T-cell (primary cell): Measurements from ENCODE around the gene FUT6. TPM values are rescaled to one million over a fixed set of nuclear protein-coding genes. Genes with fewer than 3 reads are reported as not detected.
"Not testable (repeated sequence)": the region's sequence is repeated elsewhere in the genome, so short reads cannot be mapped to it uniquely, and the experiment has no call there.

ENCODE experiments used
- ATAC-seq, 4 experiments: fragments of 200-7000 bp in 3 of 4; fragments of 150-1000 bp in 1 of 4; cut with Tn5 transposase; replicated peaks in 1 of 4; 1 replicate in 3 of 4; 2 replicates in 1 of 4; pipeline ENCODE4 v1.10.0; 2021; ENCODE audit warnings: moderate library complexity in 3 of 4, mild to moderate bottlenecking in 2 of 4, moderate number of reproducible peaks in 1 of 4
- CTCF ChIA-PET, 2 donors: fragments of 300-600 bp; sonication (Branson Sonifier 250); formaldehyde crosslinking; loops; one replicate each; lab custom pipeline; 2022; ENCODE audit warnings: antibody characterized with exemption in 2 of 2; lab: Charles Lee
- POLR2A ChIA-PET, 2 donors: fragments of 300-600 bp; sonication (Branson Sonifier 250); formaldehyde crosslinking; loops; one replicate each; lab custom pipeline; 2022; ENCODE audit warnings: antibody characterized with exemption in 2 of 2; lab: Charles Lee
- DNase-seq, 35 experiments: peaks; one replicate each; pipeline versions ENCODE4 v3.0.0 to v3.0.0-alpha.2; 2013 to 2023
- H3K27ac ChIP-seq: one replicate; pipeline ENCODE4 v1.5.1; 2013; ENCODE audit warnings: low read length
- H3K27me3 ChIP-seq, 2 experiments: replicated peaks in 1 of 2; 1 replicate in 1 of 2; 2 replicates in 1 of 2; pipeline versions ENCODE4 v1.6.1 to v1.7.0; 2013; ENCODE audit warnings: low read length in 1 of 2, mixed read lengths in 1 of 2; ENCODE audit not compliant: control insufficient read depth in 2 of 2, insufficient read depth in 2 of 2; ENCODE audit errors: extremely low read depth in 1 of 2
- H3K36me3 ChIP-seq, 2 donors: 1 replicate in 1 of 2; 2 replicates in 1 of 2; pipeline versions ENCODE4 v1.6.1 to v1.7.0; 2013; ENCODE audit warnings: low read length in 1 of 2; ENCODE audit not compliant: control insufficient read depth in 2 of 2, insufficient read depth in 1 of 2; ENCODE audit errors: extremely low read depth in 1 of 2
- H3K4me1 ChIP-seq, 2 experiments: 1 replicate in 1 of 2; 2 replicates in 1 of 2; pipeline versions ENCODE4 v1.6.1 to v1.7.0; 2013; ENCODE audit warnings: low read length in 2 of 2, mixed read lengths in 1 of 2; ENCODE audit not compliant: insufficient read depth in 2 of 2, control insufficient read depth in 1 of 2; ENCODE audit errors: extremely low read depth in 1 of 2
- H3K4me3 ChIP-seq, 2 donors: 1 replicate in 1 of 2; 2 replicates in 1 of 2; pipeline versions ENCODE4 v1.5.1 to v1.7.0; 2013; ENCODE audit warnings: mild to moderate bottlenecking in 2 of 2, low read length in 1 of 2, moderate library complexity in 1 of 2; ENCODE audit not compliant: control insufficient read depth in 1 of 2; ENCODE audit errors: extremely low read depth in 1 of 2
- H3K9me3 ChIP-seq: 2 replicates; pipeline ENCODE4 v1.7.0; 2013
- H3K27ac Mint-ChIP-seq, 2 donors: one replicate each; pipeline ENCODE4 v1.8.0; 2020 to 2021; ENCODE audit warnings: mild to moderate bottlenecking in 2 of 2, mixed read lengths in 2 of 2
- H3K27me3 Mint-ChIP-seq, 2 donors: one replicate each; pipeline ENCODE4 v1.8.0; 2021 to 2022; ENCODE audit warnings: mixed read lengths in 2 of 2
- H3K36me3 Mint-ChIP-seq: one replicate; pipeline ENCODE4 v1.8.0; 2021; ENCODE audit warnings: mixed read lengths
- H3K4me1 Mint-ChIP-seq, 3 donors: one replicate each; pipeline ENCODE4 v1.8.0; 2020 to 2022; ENCODE audit warnings: mixed read lengths in 3 of 3, mild to moderate bottlenecking in 1 of 3
- H3K4me3 Mint-ChIP-seq, 3 donors: one replicate each; pipeline ENCODE4 v1.8.0; 2020 to 2022; ENCODE audit warnings: mild to moderate bottlenecking in 3 of 3, mixed read lengths in 3 of 3, moderate library complexity in 3 of 3
- H3K9me3 Mint-ChIP-seq, 3 donors: one replicate each; pipeline ENCODE4 v1.8.0; 2020 to 2022; ENCODE audit warnings: mixed read lengths in 3 of 3
- WGBS: methylation state at CpG from one replicate; pipeline ENCODE4 v1.1.5; 2013; ENCODE audit warnings: missing lambda C conversion rate; ENCODE audit not compliant: insufficient coverage; 5-methylcytosine and 5-hydroxymethylcytosine counted together
- total RNA-seq, 35 experiments: library from RNA in 6 of 35; stranded (reverse) in 6 of 35; fragments of 120-200 nt in 1 of 35; gene quantifications; one replicate each; pipeline versions ENCODE4 v1.2.1 to v1.2.4 and lab custom pipeline; 2013 to 2026

Gene FUT6
- total RNA-seq, 5 donors from 2014 or later (not counting 1 experiment from before 2014, with no cell fraction given): 0.15 to 0.79 (median 0.35) TPM; not detected in 2

- ATAC-seq, H3K4me1 Mint-ChIP-seq, DNase-seq, H3K4me3 Mint-ChIP-seq, H3K27ac Mint-ChIP-seq, H3K4me3 ChIP-seq, H3K27ac ChIP-seq, CTCF ChIA-PET, H3K4me1 ChIP-seq, H3K9me3 Mint-ChIP-seq, H3K27me3 ChIP-seq, H3K27me3 Mint-ChIP-seq, H3K36me3 Mint-ChIP-seq, H3K9me3 ChIP-seq: not testable (repeated sequence)
- WGBS: 87% methylated on average over 9 of the region's 11 CpGs
- H3K36me3 ChIP-seq: peaks cover 11 to 13% of the 10 kb centered on the region in 2 donors
- POLR2A ChIA-PET: interaction anchor here in 1 of 2 donors (0.6 kb wide), 1 partner anchor 591 kb away, joined by 3 read pairs; no protein-coding TSS in a partner anchor
Observed at GRCh38 chr19:5780916-5781315, 58.6 kb downstream of the FUT6 start.

Other genes starting within 250 kb of the FUT6 start
- gene SAFB2, start 216.9 kb downstream of the FUT6 start, total RNA-seq: 100 to 1,000 TPM; 222 to 253 (median 237) TPM
- gene SAFB, start 216.6 kb downstream of the FUT6 start, total RNA-seq: 100 to 1,000 TPM; 164 to 203 (median 195) TPM
- 10 to 100 TPM; 29.3 to 64.5 (median 57.0) TPM for gene MICOS13, start 159.2 kb downstream of the FUT6 start, total RNA-seq
- gene HSD11B1L, start 158.7 kb downstream of the FUT6 start, total RNA-seq: 1 to 10 TPM; 3.2 to 6.1 (median 4.4) TPM
- 1,000 to 10,000 TPM; 1,208 to 1,613 (median 1,528) TPM for gene RPL36, start 149.4 kb downstream of the FUT6 start, total RNA-seq
- 10 to 100 TPM; 70.0 to 83.9 (median 81.8) TPM for gene LONP1, start 119.6 kb downstream of the FUT6 start, total RNA-seq
- gene CATSPERD, start 119.1 kb downstream of the FUT6 start, total RNA-seq: not detected
- gene PRR22, start 55.0 kb downstream of the FUT6 start, total RNA-seq: 1 to 10 TPM; 4.7 to 6.0 (median 5.5) TPM
- gene DUS3L, start 48.5 kb downstream of the FUT6 start, total RNA-seq: 100 to 1,000 TPM in 2 of 5 donors, 10 to 100 TPM in 3; 69.9 to 153 (median 98.3) TPM
- gene NRTN, start 34.6 kb downstream of the FUT6 start, total RNA-seq: 1 to 10 TPM in 2 of 5 donors, under 1 TPM in 1, not detected in 2; 0.59 to 2.0 (median 1.6) TPM
- gene FUT3, start 11.7 kb upstream of the FUT6 start, total RNA-seq: under 1 TPM in 4 of 5 donors, not detected in 1; 0.13 to 0.50 (median 0.18) TPM
- gene FUT5, start 30.8 kb upstream of the FUT6 start, total RNA-seq: 1 to 10 TPM in 2 of 5 donors, under 1 TPM in 3; 0.23 to 2.5 (median 0.67) TPM
- 100 to 1,000 TPM; 106 to 198 (median 185) TPM for gene NDUFA11, start 64.1 kb upstream of the FUT6 start, total RNA-seq
- gene VMAC, start 65.2 kb upstream of the FUT6 start, total RNA-seq: 10 to 100 TPM; 23.8 to 35.9 (median 30.9) TPM
- 10 to 100 TPM; 43.3 to 74.8 (median 69.8) TPM for gene CAPS, start 74.6 kb upstream of the FUT6 start, total RNA-seq
- 100 to 1,000 TPM in 2 of 5 donors, 10 to 100 TPM in 3; 90.2 to 101 (median 98.3) TPM for gene RANBP3, start 138.4 kb upstream of the FUT6 start, total RNA-seq